ENCODE results near the gene KHNYN.

GRCh38 chr14:24429395-24430142 is at the start of gene KHNYN, which contains the start of gene CBLN3:
- TF ChIP-seq CTCF (IDR thresholded peaks at IDR 0.05; ENCODE audit: low read length) (no peak), EZH2 (IDR thresholded peaks at IDR 0.05; ENCODE audit: borderline replicate concordance, low read length) (no peak)

All from OCI-LY1 (cell line).